GM12874 (cell line): Measurements from ENCODE around the gene RABGAP1L.

Experiments used
- TF ChIP-seq, protein P1 (sequence below): IDR thresholded peaks from 2 replicates; pipeline ENCODE4 v1.5.1; 2011; ENCODE audit warnings: low read depth, mild to moderate bottlenecking, control low read depth, low read length, moderate library complexity; ENCODE audit not compliant: insufficient read depth

RABGAP1L gene

DNA sequence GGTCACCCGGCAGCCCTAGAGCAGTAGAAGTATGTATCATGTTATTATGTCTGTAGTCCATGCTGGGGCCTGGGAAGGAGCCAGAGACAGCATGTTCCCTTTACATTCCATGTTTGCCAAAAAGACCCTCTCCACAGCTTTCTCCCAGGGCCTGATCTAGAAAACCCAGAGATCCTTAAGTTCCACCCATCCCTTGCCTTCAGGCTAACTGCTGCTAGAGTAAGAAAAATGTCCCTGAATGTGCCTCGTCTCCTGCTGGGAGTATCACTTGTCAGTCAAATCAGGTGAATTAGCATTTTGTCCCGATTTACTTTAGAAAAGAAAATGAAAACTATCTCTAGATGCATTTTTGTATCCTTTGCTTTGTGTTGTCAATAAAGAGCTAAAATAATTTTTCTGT, 877.2 kb downstream of the RABGAP1L start:
- TF ChIP-seq, protein P1, sequence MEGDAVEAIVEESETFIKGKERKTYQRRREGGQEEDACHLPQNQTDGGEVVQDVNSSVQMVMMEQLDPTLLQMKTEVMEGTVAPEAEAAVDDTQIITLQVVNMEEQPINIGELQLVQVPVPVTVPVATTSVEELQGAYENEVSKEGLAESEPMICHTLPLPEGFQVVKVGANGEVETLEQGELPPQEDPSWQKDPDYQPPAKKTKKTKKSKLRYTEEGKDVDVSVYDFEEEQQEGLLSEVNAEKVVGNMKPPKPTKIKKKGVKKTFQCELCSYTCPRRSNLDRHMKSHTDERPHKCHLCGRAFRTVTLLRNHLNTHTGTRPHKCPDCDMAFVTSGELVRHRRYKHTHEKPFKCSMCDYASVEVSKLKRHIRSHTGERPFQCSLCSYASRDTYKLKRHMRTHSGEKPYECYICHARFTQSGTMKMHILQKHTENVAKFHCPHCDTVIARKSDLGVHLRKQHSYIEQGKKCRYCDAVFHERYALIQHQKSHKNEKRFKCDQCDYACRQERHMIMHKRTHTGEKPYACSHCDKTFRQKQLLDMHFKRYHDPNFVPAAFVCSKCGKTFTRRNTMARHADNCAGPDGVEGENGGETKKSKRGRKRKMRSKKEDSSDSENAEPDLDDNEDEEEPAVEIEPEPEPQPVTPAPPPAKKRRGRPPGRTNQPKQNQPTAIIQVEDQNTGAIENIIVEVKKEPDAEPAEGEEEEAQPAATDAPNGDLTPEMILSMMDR: no peak

DNA sequence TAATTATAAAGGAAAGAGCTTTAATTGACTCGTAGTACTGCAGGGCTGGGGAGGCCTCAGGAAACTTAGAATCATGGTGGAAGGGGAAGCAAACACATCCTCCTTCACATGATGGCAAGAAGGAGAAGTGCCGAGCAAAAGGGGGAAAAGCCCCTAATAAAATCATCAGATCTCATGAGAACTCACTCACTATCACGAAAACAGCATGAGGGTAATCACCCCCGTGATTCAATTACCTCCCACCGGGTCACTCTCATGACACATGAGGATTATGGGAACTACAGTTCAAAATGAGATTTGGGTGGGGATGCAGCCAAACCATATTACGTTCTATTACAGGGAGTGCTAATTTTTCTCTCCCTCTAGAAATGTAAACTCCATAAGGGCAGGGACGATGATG, 878.1 kb downstream of the RABGAP1L start:
- TF ChIP-seq, protein P1: no peak

DNA sequence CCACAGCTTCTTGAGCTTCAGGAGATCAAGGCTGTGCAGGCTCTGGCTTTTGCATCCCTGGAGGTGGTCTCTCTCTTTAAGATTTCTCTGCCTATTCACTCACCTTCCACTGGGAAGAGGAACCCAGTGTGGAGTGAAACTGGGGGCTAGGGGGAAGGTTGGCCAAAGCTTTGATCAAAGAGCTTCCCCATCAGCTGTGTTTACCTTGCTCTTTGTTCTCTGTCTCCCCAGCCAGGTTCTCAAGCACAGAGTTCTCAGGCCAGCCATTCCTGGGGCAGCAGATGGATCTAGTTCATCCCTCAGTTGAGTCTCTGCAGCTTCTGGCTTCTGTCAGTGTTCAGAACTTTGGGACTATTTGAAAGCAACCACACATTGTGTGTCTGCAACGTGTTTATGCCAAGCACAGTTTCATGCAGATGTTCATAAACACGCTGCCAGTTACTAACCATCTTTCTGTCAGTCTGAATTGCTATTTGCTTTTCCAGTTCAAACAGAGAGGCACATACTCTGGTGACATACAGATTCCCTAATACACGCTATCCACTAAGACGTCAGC, 881.1 kb downstream of the RABGAP1L start:
- TF ChIP-seq, protein P1: no peak

DNA sequence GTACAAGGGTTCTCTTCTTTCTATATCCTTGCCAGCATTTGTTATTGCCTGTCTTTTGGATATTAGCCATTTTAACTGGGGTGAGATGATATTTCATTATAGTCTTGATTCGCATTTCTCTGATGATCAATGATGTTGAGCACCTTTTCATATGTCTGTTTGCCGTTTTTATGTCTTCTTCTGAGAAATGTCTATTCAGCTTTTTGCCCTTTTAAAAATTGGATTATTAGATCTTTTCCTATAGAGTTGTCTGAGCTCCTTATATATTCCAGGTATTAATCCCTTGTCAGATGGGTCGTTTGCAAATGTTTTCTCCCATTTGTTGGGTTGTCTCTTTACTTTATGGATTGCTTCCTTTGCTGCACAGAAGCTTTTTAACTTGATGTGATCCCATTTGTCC, 883.3 kb downstream of the RABGAP1L start:
- TF ChIP-seq, protein P1: no peak

DNA sequence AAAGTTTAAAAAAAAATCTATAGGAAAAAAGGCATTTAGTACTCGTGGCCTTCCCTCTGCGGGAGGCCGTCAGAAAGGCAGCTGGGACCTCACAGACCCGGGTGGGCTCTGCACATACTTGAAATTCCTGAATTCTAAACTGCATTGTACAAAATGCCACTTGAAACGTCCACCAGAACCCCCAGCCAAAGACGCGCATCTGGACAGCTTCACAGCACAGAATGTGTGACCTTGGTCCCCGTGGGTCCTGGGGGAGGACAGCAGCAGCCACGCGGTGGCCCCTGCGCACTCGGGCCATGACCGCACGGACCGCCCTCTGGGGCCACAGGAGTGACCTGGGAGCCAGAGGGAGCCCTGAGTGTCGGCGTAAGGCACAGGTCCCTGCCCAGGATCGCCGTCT, 884.5 kb downstream of the RABGAP1L start:
- TF ChIP-seq, protein P1: no peak
